Measurements from ENCODE around the gene SPO11. TPM values are rescaled to one million over a fixed set of nuclear protein-coding genes. Genes with fewer than 3 reads are reported as not detected.

SPO11 gene
- total and polyA plus RNA-seq, 2 donors (not counting 1 experiment from before 2014, with no cell fraction given) = not detected

DNA sequence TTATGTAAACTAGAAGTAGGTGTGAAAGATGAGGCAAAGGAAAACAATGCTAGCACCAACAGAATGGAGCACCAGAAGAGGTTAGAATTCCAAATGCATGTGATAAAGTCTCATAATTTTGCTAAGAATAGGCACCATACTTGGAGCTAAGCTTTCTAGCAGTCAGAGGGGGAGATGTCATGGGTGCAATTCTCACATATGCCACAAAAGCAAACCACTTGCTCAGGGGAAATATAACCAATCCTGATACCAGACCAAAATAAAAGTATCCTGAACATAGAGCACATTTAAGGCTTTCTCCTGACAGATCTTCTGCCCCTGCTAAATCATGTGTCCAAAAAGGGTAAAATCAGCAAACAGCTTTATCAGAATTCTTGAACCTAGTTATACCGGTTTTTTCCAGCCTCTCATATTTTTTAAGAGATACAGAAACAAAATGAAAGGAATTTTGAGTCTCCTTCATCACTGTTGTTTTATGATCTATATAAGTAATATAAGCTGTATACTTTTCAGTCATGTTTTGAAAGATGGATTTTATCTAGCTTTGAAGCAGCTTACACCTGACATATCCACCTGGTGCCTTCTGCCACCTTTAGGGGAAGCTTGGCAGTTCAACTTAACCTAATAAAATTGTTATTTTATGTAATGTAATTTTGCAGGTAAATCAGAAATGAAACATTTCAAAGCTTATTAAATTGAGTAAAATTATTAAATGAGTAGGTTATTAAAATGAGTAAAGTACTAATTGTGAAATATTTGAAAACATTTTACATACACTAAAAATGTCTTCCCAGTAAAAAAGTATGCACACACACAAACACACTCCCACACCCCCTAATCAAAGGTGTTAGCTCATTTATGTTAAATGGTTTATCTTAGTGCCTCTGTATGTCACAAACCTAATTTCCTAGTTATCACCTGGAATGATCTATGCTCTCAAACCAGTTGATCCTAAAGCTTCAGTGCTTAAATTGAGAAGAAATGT, 2.8 kb downstream of the SPO11 start:
- no peaks in the 10 kb centered on the region for H3K79me2 ChIP-seq (ENCODE audit: control insufficient read depth, insufficient read depth, low read length)
- H3K36me3 ChIP-seq (replicated peaks in 1 of 2; ENCODE audit: control extremely low read depth in 1 of 2, control insufficient read depth in 1 of 2, extremely low read depth in 1 of 2, insufficient read depth in 2 of 2, low read length in 1 of 2) = no peaks in the 10 kb centered on the region
- no peaks in the 10 kb centered on the region for H3K9me3 Mint-ChIP-seq (ENCODE audit: insufficient read depth)
- H2AFZ ChIP-seq (ENCODE audit: insufficient read depth, low read depth, low read length, poor library complexity, severe bottlenecking) = no peak overlapping the region
- H3K4me2 ChIP-seq (replicated peaks; ENCODE audit: low read depth, low read length, poor library complexity, severe bottlenecking) = no peak overlapping the region
- no peak for DNase-seq
- H3K27ac ChIP-seq (ENCODE audit: low read length in 2 of 2) = no peak overlapping the region
- H3K4me3 Mint-ChIP-seq = no peak overlapping the region
- no peak for ATAC-seq (ENCODE audit: low read depth)
- peaks cover 43% of the 10 kb centered on the region for H3K27me3 Mint-ChIP-seq
- ChIA-PET CTCF (interaction anchor here (1.0 to 1.1 kb wide), 4 partner anchors 9 to 47 kb away, joined by 3 to 7 read pairs (median 3); no protein-coding TSS in a partner anchor), POLR2A (no interaction called here)
- no peak overlapping the region for H3K27ac Mint-ChIP-seq
- H3K9me3 ChIP-seq (ENCODE audit: control extremely low read depth in 1 of 3, control insufficient read depth in 2 of 3, insufficient read depth in 1 of 3, low read length in 2 of 3) = peaks cover 0 to 6% (median 0%) of the 10 kb centered on the region in 3 donors
- no peaks in the 10 kb centered on the region for H3K4me1 ChIP-seq (ENCODE audit: control insufficient read depth in 2 of 2, insufficient read depth in 2 of 2, low read length in 2 of 2)
- no peaks in the 10 kb centered on the region for H4K20me1 ChIP-seq (ENCODE audit: control insufficient read depth, insufficient read depth, low read length, poor library complexity, severe bottlenecking)
- peaks cover 0 to 21% (median 14%) of the 10 kb centered on the region in 4 experiments for H3K27me3 ChIP-seq (replicated peaks in 1 of 4; ENCODE audit: control extremely low read depth in 1 of 4, control insufficient read depth in 3 of 4, insufficient read depth in 4 of 4, low read length in 3 of 4)
- intact Hi-C loops (cut with micrococcal nuclease) = no loop called here
- no peak overlapping the region for H3K4me3 ChIP-seq (ENCODE audit: control extremely low read depth in 1 of 5, extremely low read depth in 1 of 5, insufficient read depth in 1 of 5, low read depth in 2 of 5, low read length in 4 of 5)
- H3K9ac ChIP-seq (ENCODE audit: low read length) = no peak overlapping the region
- no peak for TF ChIP-seq EZH2 (IDR thresholded peaks at IDR 0.05; ENCODE audit: borderline replicate concordance, insufficient read depth, low read depth, low read length, poor library complexity, severe bottlenecking)
- TF ChIP-seq, protein P1, sequence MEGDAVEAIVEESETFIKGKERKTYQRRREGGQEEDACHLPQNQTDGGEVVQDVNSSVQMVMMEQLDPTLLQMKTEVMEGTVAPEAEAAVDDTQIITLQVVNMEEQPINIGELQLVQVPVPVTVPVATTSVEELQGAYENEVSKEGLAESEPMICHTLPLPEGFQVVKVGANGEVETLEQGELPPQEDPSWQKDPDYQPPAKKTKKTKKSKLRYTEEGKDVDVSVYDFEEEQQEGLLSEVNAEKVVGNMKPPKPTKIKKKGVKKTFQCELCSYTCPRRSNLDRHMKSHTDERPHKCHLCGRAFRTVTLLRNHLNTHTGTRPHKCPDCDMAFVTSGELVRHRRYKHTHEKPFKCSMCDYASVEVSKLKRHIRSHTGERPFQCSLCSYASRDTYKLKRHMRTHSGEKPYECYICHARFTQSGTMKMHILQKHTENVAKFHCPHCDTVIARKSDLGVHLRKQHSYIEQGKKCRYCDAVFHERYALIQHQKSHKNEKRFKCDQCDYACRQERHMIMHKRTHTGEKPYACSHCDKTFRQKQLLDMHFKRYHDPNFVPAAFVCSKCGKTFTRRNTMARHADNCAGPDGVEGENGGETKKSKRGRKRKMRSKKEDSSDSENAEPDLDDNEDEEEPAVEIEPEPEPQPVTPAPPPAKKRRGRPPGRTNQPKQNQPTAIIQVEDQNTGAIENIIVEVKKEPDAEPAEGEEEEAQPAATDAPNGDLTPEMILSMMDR (IDR thresholded peaks at IDR 0.05) = no peak
- H3K4me1 Mint-ChIP-seq = no peaks in the 10 kb centered on the region
- no CpG with 5 or more reads among the region's 1 CpG for WGBS (ENCODE audit: insufficient coverage)

DNA sequence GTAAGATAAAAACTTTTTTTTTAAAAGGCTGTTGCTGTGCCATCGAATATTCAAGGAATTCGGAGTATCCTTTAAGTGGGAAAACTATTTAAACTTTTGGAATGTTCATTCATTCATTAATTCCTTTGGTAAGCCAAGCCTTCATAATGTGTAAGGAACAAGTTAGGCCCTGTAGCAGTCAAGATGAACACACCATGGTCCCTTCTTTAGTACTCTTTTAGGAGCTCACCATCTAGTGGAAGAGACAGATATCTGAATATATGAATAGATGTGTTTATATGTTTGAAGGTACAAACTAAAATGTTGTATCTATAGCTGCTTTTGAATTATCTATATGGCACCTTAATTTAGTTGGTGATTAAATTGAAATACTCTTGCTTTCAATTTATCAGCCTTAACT, 5.8 kb downstream of the SPO11 start:
- H3K9me3 ChIP-seq (ENCODE audit: control extremely low read depth in 1 of 3, control insufficient read depth in 2 of 3, insufficient read depth in 1 of 3, low read length in 2 of 3) = no peaks in the 10 kb centered on the region
- H3K4me1 ChIP-seq (ENCODE audit: control insufficient read depth in 2 of 2, insufficient read depth in 2 of 2, low read length in 2 of 2) = no peaks in the 10 kb centered on the region
- no peaks in the 10 kb centered on the region for H3K36me3 ChIP-seq (replicated peaks in 1 of 2; ENCODE audit: control extremely low read depth in 1 of 2, control insufficient read depth in 1 of 2, extremely low read depth in 1 of 2, insufficient read depth in 2 of 2, low read length in 1 of 2)
- intact Hi-C loops (cut with micrococcal nuclease) = no loop called here
- ChIA-PET POLR2A (no interaction called here), CTCF (interaction anchor here (0.8 kb wide), 1 partner anchor 14 kb away, joined by 4 read pairs; no protein-coding TSS in a partner anchor)
- ATAC-seq (ENCODE audit: low read depth) (no peak), DNase-seq (no peak)
- H3K27me3 Mint-ChIP-seq = peaks cover 39% of the 10 kb centered on the region
- H3K9me3 Mint-ChIP-seq (ENCODE audit: insufficient read depth) = no peaks in the 10 kb centered on the region
- no peak overlapping the region for H3K4me2 ChIP-seq (replicated peaks; ENCODE audit: low read depth, low read length, poor library complexity, severe bottlenecking)
- no peak overlapping the region for H3K4me3 Mint-ChIP-seq
- H3K4me3 ChIP-seq (ENCODE audit: control extremely low read depth in 1 of 5, extremely low read depth in 1 of 5, insufficient read depth in 1 of 5, low read depth in 2 of 5, low read length in 4 of 5) = no peak overlapping the region
- no peak overlapping the region for H3K27ac Mint-ChIP-seq
- no peak for TF ChIP-seq EZH2 (IDR thresholded peaks at IDR 0.05; ENCODE audit: borderline replicate concordance, insufficient read depth, low read depth, low read length, poor library complexity, severe bottlenecking)
- TF ChIP-seq, protein P1 (IDR thresholded peaks at IDR 0.05) = no peak
- no peak overlapping the region for H3K27ac ChIP-seq (ENCODE audit: low read length in 2 of 2)
- H2AFZ ChIP-seq (ENCODE audit: insufficient read depth, low read depth, low read length, poor library complexity, severe bottlenecking) = no peak overlapping the region
- no peak overlapping the region for H3K9ac ChIP-seq (ENCODE audit: low read length)
- H3K27me3 ChIP-seq (replicated peaks in 1 of 4; ENCODE audit: control extremely low read depth in 1 of 4, control insufficient read depth in 3 of 4, insufficient read depth in 4 of 4, low read length in 3 of 4) = peaks cover 0 to 31% (median 8%) of the 10 kb centered on the region in 4 experiments
- H3K79me2 ChIP-seq (ENCODE audit: control insufficient read depth, insufficient read depth, low read length) = no peaks in the 10 kb centered on the region
- H3K4me1 Mint-ChIP-seq = no peaks in the 10 kb centered on the region
- WGBS (ENCODE audit: insufficient coverage) = no CpG with 5 or more reads among the region's 2 CpGs
- no peaks in the 10 kb centered on the region for H4K20me1 ChIP-seq (ENCODE audit: control insufficient read depth, insufficient read depth, low read length, poor library complexity, severe bottlenecking)
